ENCODE results near the gene FGD4.

Gene FGD4

DNA sequence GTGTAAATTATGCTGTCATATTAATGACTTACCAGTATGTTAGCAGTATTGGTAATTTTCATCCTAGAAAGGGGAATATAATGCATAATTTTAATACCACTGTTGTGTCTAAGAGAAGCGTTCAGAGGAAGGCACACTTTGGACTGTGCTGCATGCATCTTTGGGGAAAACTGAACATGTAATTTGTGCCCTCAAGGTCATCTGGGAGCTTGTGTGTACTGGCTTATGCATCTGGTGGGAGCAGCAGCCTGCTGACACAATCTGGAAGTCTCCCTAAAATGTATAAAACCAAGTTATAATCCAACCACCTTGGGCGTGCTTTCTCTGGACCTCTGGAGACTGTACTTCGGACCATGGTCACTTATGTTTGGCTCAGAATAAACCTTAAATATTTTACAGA is 14.1 kb downstream of the FGD4 start:
- DNase-seq = no peak

DNA sequence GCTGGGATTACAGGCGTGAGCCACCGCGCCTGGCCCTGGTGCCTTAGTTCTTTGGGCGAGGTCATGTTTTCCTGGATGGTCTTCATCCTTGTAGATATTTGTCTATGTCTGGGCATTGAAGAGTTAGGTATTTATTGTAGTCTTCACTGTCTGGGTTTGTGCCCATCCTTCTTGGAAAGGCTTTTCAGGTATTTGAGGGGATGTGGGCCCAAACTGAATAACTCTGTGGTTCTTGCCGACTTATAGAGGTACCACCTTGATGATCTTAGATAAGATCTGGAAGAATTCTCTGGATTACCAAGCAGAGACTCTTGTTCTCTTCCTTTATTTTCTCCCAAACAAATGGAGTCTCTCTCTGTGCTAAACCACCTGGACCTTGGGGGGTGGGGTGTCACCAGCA is 18.9 kb downstream of the FGD4 start:
- no peak for DNase-seq

GRCh38 chr12:32418903-32419519 is 19.7 kb downstream of the FGD4 start:
- no peak for DNase-seq

DNA sequence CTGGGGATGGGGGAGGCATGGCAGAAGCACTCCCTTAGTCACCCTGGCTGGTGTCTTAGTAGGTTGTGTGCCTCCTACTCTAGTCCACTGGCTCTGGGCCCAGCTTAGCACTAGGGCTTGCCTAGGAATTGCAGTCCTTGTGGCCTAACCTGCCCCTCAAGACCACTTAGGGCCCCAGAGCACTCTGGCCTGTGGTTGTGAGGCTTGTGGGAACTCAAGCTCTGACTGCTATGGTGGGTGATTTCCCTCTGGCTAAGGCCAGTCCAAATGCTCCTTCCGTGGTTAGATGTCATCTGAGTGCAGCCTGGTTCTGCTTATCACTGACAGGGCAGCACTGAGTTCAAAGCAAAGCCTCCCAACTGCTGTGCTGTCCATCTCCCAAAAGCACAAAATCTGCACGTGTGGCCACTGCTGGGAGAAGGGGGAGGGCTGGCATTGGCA is 20.2 kb downstream of the FGD4 start:
- DNase-seq = no peak

GRCh38 chr12:32420356-32420755 is 21.0 kb downstream of the FGD4 start:
- no peak for DNase-seq

DNA sequence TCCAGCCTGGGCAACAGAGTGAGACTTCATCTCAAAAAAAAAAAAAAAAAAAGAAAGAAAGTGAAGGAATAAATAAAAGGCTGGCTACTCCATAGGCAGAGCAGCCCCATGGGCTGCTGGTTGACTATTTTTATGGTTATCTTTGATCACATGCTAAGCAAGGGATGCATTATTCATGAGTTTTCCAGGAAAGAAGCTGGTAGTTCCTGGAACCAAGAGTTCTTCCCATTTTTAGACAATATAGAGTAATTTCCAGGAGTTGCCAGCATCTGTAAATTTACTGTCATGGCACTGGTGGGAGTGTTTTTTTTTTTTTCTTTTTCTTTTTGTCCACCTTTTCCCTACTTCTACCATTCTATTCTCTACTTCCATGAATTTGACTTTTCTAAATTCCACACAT is 24.2 kb downstream of the FGD4 start:
- no peak for DNase-seq

GRCh38 chr12:32431025-32431424 is 31.7 kb downstream of the FGD4 start:
- no peak for DNase-seq

DNA sequence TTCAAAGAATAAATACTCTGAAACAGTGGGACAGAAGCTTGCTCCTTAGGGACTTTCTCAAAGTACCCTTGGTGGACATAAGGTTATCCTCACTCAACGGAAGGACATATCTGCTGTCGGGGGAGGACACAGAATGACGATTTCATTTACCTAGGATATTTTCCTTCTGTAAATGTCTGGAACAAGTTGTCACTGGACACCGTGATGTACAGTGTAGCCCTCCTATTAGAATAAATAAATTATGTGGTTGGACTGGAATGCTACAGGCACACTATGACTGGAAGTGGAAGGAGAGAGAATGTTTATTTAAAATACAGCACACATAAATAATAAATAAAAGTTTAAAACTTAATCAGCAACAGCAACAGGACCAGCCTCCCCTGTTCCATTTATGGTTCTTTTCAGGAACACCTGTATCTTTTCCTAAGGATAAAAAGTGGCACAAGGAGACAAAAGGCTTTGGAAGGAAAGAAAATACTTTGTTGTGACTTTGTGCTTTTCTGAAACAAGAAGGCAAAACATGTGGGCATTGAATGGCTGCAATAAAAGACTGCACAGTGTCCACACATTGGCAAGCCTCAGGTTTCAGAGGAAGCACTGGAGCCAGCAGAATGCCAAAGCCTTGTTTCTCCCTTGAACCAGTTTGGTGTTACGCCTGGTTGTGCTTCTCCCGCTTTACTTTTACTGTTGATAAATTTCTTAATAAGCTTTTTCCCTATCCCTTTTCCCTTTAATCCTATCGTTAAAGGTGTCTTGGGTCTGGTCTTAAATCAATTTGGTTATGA is 36.8 kb downstream of the FGD4 start:
- DNase-seq = no peak

DNA sequence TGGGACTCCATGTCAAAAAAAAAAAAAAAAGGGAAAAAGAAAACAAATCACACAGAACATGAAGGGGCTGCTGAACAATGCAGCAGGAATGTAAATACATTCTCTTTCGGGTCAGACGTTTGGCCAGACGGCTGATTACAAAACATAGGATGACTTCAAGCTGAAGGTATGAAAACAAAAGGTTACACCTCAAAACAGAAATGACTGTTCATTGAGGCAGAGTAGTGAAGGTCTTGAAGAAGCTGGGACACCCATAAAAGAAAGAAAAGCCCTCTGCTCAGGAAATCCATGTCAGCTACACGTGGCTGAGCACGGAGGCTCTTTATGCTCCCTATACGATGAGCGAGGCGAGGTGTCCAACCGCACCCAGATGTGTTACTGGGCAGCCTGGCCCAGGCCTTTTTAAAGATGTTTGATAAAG is 37.7 kb downstream of the FGD4 start:
- DNase-seq = no peak

GRCh38 chr12:32440120-32440865 is 40.9 kb downstream of the FGD4 start:
- DNase-seq = no peak

DNA sequence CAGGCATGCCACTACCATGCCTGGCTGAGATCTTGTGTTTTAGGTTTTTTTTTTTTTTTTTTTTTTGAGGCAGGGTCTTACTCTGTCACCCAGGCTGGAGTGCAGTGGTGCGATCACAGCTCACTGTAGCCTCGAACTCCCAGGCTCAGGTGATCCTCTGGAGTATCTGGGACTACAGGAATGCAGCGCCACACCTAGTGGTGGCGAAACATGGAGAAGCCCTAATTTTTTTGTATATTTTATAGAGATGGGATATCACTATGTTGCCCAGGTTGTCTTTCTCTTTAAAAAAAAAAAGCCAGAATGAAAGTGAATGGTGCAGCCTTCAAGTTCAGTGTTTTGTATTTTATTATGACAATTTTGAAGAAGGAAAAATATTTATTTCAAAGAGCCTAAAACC is 44.1 kb downstream of the FGD4 start:
- DNase-seq = no peak

GRCh38 chr12:32444895-32445294 is 45.5 kb downstream of the FGD4 start:
- no peak for DNase-seq

GRCh38 chr12:32445356-32445755 is 46.0 kb downstream of the FGD4 start:
- DNase-seq = no peak

GRCh38 chr12:32446316-32447119 is 47.2 kb downstream of the FGD4 start:
- DNase-seq = no peak

DNA sequence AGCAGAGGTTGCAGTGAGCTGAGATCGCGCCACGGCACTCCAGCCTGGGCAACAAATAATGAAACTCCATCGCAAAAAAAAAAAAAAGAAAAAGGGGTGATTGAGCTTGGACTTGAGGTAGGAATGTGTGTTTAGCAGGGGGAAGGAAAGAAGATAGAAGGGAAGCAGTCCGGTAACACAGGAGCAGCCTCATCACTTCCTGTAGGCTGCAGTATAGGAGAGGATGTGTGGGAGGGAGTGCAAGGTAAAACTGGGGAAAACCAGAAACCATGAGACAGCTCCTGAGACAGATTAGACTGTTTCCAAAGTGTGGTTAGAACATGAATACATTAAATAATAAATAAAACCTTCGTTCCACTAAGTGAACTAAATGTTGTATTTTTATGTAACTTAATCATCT is 49.2 kb downstream of the FGD4 start:
- DNase-seq = no peak

GRCh38 chr12:32450363-32450762 is 51.0 kb downstream of the FGD4 start:
- no peak for DNase-seq

DNA sequence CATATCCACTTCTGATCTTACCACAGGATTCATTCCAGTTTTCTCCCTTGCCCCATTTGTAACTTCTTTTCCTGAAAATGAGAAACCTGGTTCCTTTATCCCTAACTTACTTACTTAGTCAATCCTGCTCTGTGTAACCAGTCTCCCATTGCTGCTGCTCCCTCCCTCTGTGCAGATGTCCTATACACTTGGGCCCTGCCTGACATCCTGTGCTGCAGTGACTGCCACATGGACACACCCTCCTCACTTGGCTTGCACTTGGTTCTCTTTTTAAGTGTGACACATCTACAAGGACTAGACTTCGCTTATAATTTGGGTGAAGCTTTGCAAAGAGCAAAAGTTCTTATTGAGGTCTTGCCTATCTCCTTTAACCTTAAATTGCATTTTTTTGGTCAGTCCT is 51.4 kb downstream of the FGD4 start:
- DNase-seq = no peak

- DNase-seq = no peak
These were observed 52.5 kb downstream of the FGD4 start for GRCh38 chr12:32451816-32452215.

DNA sequence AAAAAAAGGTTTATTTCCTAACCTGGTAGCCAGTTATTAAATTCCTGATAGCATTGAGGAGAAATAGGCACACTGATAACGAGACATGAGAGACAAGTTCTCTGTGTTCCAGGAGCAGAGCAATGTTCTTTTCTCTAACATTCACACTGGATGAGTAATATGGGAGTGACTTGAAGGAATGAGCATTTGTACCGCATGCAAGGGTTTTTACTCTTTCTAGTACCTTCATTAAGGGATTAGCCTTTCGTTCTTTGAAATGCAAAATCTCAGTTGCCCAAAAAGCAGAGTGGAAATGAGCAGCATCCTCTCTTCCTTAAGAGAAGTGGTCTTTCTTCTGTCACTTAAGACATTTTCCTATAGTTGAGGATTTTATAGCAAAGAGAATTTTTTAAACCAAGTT is 54.7 kb downstream of the FGD4 start:
- DNase-seq = no peak

DNA sequence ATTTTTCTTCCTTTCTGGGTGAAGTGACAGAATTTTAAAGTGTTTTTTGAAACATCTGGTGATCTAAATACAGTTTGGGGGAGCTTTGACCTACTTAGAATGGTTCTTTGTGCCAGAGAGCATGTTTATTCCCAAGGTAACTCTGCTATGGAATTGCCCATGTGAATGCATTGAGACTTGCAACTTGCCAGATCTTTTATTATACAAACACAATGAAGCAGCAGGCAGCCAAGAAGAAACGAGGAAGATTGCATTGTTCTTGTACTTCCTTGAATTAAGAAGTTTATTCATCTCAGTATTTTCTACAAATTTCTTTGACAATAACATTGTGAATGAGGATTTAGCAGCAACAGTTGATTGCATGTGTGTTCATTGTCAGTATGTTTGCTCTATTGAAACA is 55.5 kb downstream of the FGD4 start:
- no peak for DNase-seq

- peak in 1 of 2 donors; percentile 81 for DNase-seq
These were observed 56.3 kb downstream of the FGD4 start for GRCh38 chr12:32455607-32456071.

- no peak for DNase-seq
These were observed 58.1 kb downstream of the FGD4 start for GRCh38 chr12:32457251-32458025.
